HG03103 (cell line): ENCODE measurements around the gene EDN1.

ENCODE experiments used
- ATAC-seq: cut with Tn5 transposase; IDR thresholded peaks from one replicate; pipeline ENCODE4 v1.9.1; 2021; ENCODE audit warnings: low read depth; ENCODE audit not compliant: unreplicated experiment

Gene EDN1

DNA sequence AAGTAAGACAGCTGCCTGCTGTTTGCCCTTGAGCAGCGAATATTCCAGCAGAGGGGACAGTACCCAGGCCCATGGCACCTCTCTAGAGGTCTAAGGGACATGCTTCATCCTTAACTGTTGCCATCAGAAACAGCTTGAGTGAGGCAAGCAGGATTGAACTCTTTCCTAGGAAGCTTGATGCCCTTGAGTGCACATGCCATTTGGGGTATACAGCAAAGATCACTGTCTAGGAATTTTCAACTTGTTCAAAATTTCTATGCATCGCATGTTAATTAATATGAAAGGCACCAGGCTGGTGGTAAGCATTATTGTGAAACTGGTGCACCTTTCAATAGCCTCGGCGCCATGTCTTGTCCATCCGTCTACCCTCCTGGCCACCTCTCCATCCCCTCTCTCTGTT, 54.1 kb downstream of the EDN1 start:
- ATAC-seq = no peak

- ATAC-seq = no peak
Observed at GRCh38 chr6:12344961-12345693, 55.0 kb downstream of the EDN1 start.

- no peak for ATAC-seq
Observed at GRCh38 chr6:12345694-12346058, 55.5 kb downstream of the EDN1 start.
